Endothelial cell of umbilical vein (primary cell): ENCODE results near the gene RECQL5. TPM values are rescaled to one million over a fixed set of nuclear protein-coding genes. Genes with fewer than 3 reads are reported as not detected.
A peak's percentile ranks its signal among the peaks of the same experiment; 100 is the strongest.

ENCODE experiments used
- BruUV-seq: library from RNA; stranded (reverse); fragments of 400-500 nt; replicated peaks from 2 replicates; lab custom pipeline; 2021; lab: Mats Ljungman, UMichigan
- CTCF ChIA-PET: fragments of 300-600, 350-600 bp; sonication (Branson Sonifier 250); formaldehyde crosslinking; loops from one replicate; lab custom pipeline; 2021; ENCODE audit warnings: antibody characterized with exemption, inconsistent platforms; lab: Charles Lee
- POLR2A ChIA-PET: fragments of 300-600, 350-600 bp; sonication (Branson Sonifier 250); formaldehyde crosslinking; loops from one replicate; lab custom pipeline; 2021; ENCODE audit warnings: antibody characterized with exemption, inconsistent platforms; lab: Charles Lee
- DNase-seq: peaks from one replicate; pipeline ENCODE4 v3.0.0-alpha.2; 2011; ENCODE audit warnings: low read depth, low spot score
- FAIRE-seq: peaks from 2 replicates; lab custom pipeline; 2011; peaks lifted over from hg19 to GRCh38; lab: Jason Lieb, UNC
- H2AFZ ChIP-seq: 2 replicates; pipeline ENCODE4 v1.6.0; 2012; ENCODE audit warnings: low read depth, low read length, control low read depth, inconsistent platforms
- H3K27ac ChIP-seq: 2 replicates; pipeline ENCODE4 v1.5.1; 2011; ENCODE audit warnings: low read depth, mild to moderate bottlenecking, control low read depth, low read length, moderate library complexity; ENCODE audit not compliant: insufficient read depth
- H3K27me3 ChIP-seq, 2 experiments: 2 replicates each; pipeline versions ENCODE4 v1.6.0 to v1.6.1; 2011; ENCODE audit warnings: low read length in 2 of 2, mixed read lengths in 1 of 2; ENCODE audit not compliant: control insufficient read depth in 2 of 2, insufficient read depth in 2 of 2
- H3K36me3 ChIP-seq, 2 experiments: 2 replicates in 1 of 2; 3 replicates in 1 of 2; pipeline ENCODE4 v1.5.1; 2011; ENCODE audit warnings: low read length in 2 of 2, mild to moderate bottlenecking in 1 of 2, moderate library complexity in 1 of 2; ENCODE audit not compliant: control insufficient read depth in 2 of 2, insufficient read depth in 2 of 2; ENCODE audit errors: extremely low read depth in 1 of 2
- H3K4me1 ChIP-seq: 3 replicates; pipeline ENCODE4 v1.5.1; 2011; ENCODE audit warnings: mild to moderate bottlenecking, low read length; ENCODE audit not compliant: control insufficient read depth, insufficient read depth; ENCODE audit errors: extremely low read depth
- H3K4me2 ChIP-seq: 2 replicates; pipeline ENCODE4 v1.6.1; 2011; ENCODE audit warnings: low read length, control low read depth, mixed read lengths; ENCODE audit not compliant: insufficient read depth
- H3K4me3 ChIP-seq, 3 experiments: fragments of 200-600 bp in 1 of 3; sonication (generic), shearing (Covaris generic) in 1 of 3; replicated peaks in 1 of 3; 2 replicates each; pipeline ENCODE4 v1.5.1; 2011 to 2016; ENCODE audit warnings: control low read depth in 3 of 3, low read length in 3 of 3, mild to moderate bottlenecking in 2 of 3, inconsistent platforms in 1 of 3, low read depth in 1 of 3, moderate library complexity in 1 of 3; ENCODE audit not compliant: insufficient read depth in 1 of 3
- H3K79me2 ChIP-seq: 2 replicates; pipeline ENCODE4 v1.6.0; 2012; ENCODE audit warnings: low read length, inconsistent platforms; ENCODE audit not compliant: control insufficient read depth, insufficient read depth
- H3K9ac ChIP-seq: replicated peaks from 2 replicates; pipeline ENCODE3; 2011; ENCODE audit warnings: low read length, control low read depth; ENCODE audit not compliant: insufficient read depth; ENCODE audit errors: extremely low read depth
- H3K9me1 ChIP-seq: replicated peaks from 3 replicates; pipeline ENCODE4 v1.6.0; 2011; ENCODE audit warnings: mild to moderate bottlenecking, low read length; ENCODE audit not compliant: control insufficient read depth, insufficient read depth; ENCODE audit errors: extremely low read depth
- H3K9me3 ChIP-seq: replicated peaks from 2 replicates; pipeline ENCODE4 v1.5.1; 2012; ENCODE audit warnings: low read length, inconsistent platforms; ENCODE audit not compliant: control insufficient read depth, insufficient read depth
- H4K20me1 ChIP-seq: replicated peaks from 2 replicates; pipeline ENCODE3; 2011; ENCODE audit warnings: mild to moderate bottlenecking, low read length; ENCODE audit not compliant: control insufficient read depth, insufficient read depth; ENCODE audit errors: extremely low read depth
- EZH2 ChIP-seq: IDR thresholded peaks from 2 replicates; pipeline ENCODE4 v1.6.1; 2012; ENCODE audit warnings: borderline replicate concordance, low read depth, mild to moderate bottlenecking, moderate library complexity, low read length, inconsistent platforms; ENCODE audit not compliant: severe bottlenecking
- FOS ChIP-seq: IDR thresholded peaks from 2 replicates; pipeline ENCODE4 v1.6.1; 2011; ENCODE audit warnings: mild to moderate bottlenecking, low read length, moderate library complexity, borderline replicate concordance; ENCODE audit not compliant: insufficient read depth
- GATA2 ChIP-seq: IDR thresholded peaks from 2 replicates; pipeline ENCODE4 v1.7.0; 2011; ENCODE audit warnings: low read depth, mild to moderate bottlenecking, moderate library complexity, mixed read lengths, low read length; ENCODE audit not compliant: insufficient read length, insufficient read depth
- JUN ChIP-seq: IDR thresholded peaks from 2 replicates; pipeline ENCODE4 v1.6.1; 2011; ENCODE audit warnings: borderline replicate concordance, low read depth; ENCODE audit not compliant: insufficient read length, insufficient read depth
- MYC ChIP-seq: IDR thresholded peaks from one replicate; pipeline ENCODE4 v1.6.1; 2011; ENCODE audit warnings: mild to moderate bottlenecking, low read depth, low read length
- POLR2A ChIP-seq: IDR thresholded peaks from 2 replicates; pipeline ENCODE4 v1.6.1; 2012; ENCODE audit warnings: low read depth, mild to moderate bottlenecking, control low read depth, low read length
- POLR2AphosphoS5 ChIP-seq: IDR thresholded peaks from 2 replicates; pipeline ENCODE4 v1.6.1; 2012; ENCODE audit warnings: low read depth, mild to moderate bottlenecking, control low read depth, low read length, moderate library complexity; ENCODE audit not compliant: insufficient read depth
- dilution Hi-C: fragments of 300-500 bp; cut with MboI; formaldehyde crosslinking; loops from one replicate; pipeline ENCODE4 v1.15.0; 2019; ENCODE audit warnings: low sequenced_read_pairs; ENCODE audit not compliant: extremely low pct_ligation_motif_present
- intact Hi-C: fragments of 100-400 bp; cut with micrococcal nuclease; formaldehyde crosslinking; loops from one replicate; pipeline ENCODE4 v1.10.0; 2022
- polyA plus RNA-seq, 4 experiments: library from polyadenylated mRNA; depleted of rRNA in 3 of 4; stranded (reverse) in 3 of 4; unstranded in 1 of 4; fragments of >200 nt; gene quantifications; 2 replicates each; pipeline versions ENCODE4 v1.2.1 to v1.2.3, GENCODE V29; 2011 to 2012; ENCODE audit warnings: missing spikeins in 1 of 4
- total RNA-seq: library from RNA; stranded (reverse); gene quantifications from 2 replicates; pipeline ENCODE4 v1.2.3, GENCODE V29; 2021
- TF ChIP-seq, protein P1 (sequence below): IDR thresholded peaks from 2 replicates; pipeline ENCODE4 v1.6.1; 2011; ENCODE audit not compliant: insufficient read depth, insufficient read length
- TF ChIP-seq, protein P2 (sequence below), 2 donors: IDR thresholded peaks; 1 replicate in 1 of 2; 2 replicates in 1 of 2; pipeline ENCODE4 v1.5.1; 2011; ENCODE audit warnings: low read length in 2 of 2, mild to moderate bottlenecking in 2 of 2, moderate library complexity in 2 of 2, control low read depth in 1 of 2, inconsistent platforms in 1 of 2, low read depth in 1 of 2; ENCODE audit not compliant: insufficient read depth in 1 of 2; ENCODE audit errors: extremely low read depth in 1 of 2

RECQL5 gene
- total and polyA plus RNA-seq, 2 donors (not counting 3 experiments of a cell fraction or from before 2014, with no cell fraction given) = 21.3 to 30.7 TPM

DNA sequence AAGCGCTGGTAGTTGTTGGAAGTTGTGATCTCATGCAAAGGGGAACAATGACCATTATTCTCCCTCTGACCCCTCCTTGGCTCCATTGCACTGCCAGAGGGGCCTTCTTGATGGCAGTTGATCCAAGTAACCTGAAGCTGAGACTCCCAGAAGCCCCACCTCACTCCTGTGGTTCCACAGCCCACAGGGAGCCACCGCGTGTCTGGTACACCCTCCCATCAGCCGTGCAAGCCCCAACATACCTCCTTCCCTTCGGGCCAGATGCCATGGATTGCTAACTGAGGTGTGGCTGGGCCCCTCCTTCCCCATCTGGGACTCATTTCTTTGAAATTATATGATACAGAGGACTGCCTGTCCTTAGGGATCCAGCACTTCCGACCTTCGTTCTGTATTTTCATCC lies 18.0 kb upstream of the RECQL5 start:
- TF ChIP-seq GATA2 = no peak
- TF ChIP-seq EZH2 = no peak
- no peak for TF ChIP-seq POLR2AphosphoS5
- no peak for TF ChIP-seq POLR2A
- TF ChIP-seq MYC = no peak
- TF ChIP-seq JUN = no peak
- no peak for TF ChIP-seq FOS
- TF ChIP-seq, protein P1, sequence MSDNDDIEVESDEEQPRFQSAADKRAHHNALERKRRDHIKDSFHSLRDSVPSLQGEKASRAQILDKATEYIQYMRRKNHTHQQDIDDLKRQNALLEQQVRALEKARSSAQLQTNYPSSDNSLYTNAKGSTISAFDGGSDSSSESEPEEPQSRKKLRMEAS = no peak
- TF ChIP-seq, protein P2, sequence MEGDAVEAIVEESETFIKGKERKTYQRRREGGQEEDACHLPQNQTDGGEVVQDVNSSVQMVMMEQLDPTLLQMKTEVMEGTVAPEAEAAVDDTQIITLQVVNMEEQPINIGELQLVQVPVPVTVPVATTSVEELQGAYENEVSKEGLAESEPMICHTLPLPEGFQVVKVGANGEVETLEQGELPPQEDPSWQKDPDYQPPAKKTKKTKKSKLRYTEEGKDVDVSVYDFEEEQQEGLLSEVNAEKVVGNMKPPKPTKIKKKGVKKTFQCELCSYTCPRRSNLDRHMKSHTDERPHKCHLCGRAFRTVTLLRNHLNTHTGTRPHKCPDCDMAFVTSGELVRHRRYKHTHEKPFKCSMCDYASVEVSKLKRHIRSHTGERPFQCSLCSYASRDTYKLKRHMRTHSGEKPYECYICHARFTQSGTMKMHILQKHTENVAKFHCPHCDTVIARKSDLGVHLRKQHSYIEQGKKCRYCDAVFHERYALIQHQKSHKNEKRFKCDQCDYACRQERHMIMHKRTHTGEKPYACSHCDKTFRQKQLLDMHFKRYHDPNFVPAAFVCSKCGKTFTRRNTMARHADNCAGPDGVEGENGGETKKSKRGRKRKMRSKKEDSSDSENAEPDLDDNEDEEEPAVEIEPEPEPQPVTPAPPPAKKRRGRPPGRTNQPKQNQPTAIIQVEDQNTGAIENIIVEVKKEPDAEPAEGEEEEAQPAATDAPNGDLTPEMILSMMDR (IDR thresholded peaks at IDR 0.05; ENCODE audit: extremely low read depth in 1 of 2, insufficient read depth in 1 of 2, low read depth in 1 of 2, low read length in 2 of 2) = no peak
- Histone ChIP-seq H3K36me3 (no peaks in the 10 kb centered on the region), H3K9ac (no peak overlapping the region), H2AFZ (no peak overlapping the region), H3K27me3 (no peaks in the 10 kb centered on the region), H3K4me1 (peaks cover 71% of the 10 kb centered on the region), H3K79me2 (peaks cover 73% of the 10 kb centered on the region), H3K9me1 (no peaks in the 10 kb centered on the region), H3K27ac (peak overlapping the region; percentile 81), H3K4me3 (no peak overlapping the region), H3K4me2 (no peak overlapping the region), H4K20me1 (no peaks in the 10 kb centered on the region), H3K9me3 (no peaks in the 10 kb centered on the region)
- ChIA-PET CTCF (interaction anchor here (1.1 to 19.6 kb wide), 6 partner anchors 10 to 61 kb away, joined by 3 to 653 read pairs (median 4); partner anchors contain the start of gene SMIM5), POLR2A (no interaction called here)
- FAIRE-seq (no peak), DNase-seq (no peak)
- dilution Hi-C loops = no loop called here
- BruUV-seq = no TSS peak
- intact Hi-C loops = no loop called here
